MM.1S (cell line): ENCODE data around the gene SPEM3.
"Not testable (repeated sequence)": the region's sequence is repeated elsewhere in the genome, so short reads cannot be mapped to it uniquely, and the experiment has no call there.

Experiments
- CTCF ChIP-seq: fragments of 300-600 bp; sonication (generic); IDR thresholded peaks from 2 replicates; pipeline ENCODE4 v1.5.1; 2016; ENCODE audit warnings: antibody characterized with exemption, low read length, mixed read lengths
- EZH2 ChIP-seq: fragments of 300-600 bp; sonication (generic); optimal IDR thresholded peaks from 2 replicates; pipeline ENCODE3; 2017; ENCODE audit warnings: low read depth, mild to moderate bottlenecking, antibody characterized with exemption, low read length, mixed read lengths

- not testable (repeated sequence) for TF ChIP-seq CTCF, EZH2
Measured at GRCh38 chr17:7470457-7470973, 41.9 kb downstream of the SPEM3 start.
